Activated T-helper 1 cell treated with Interleukin-2 at 50 U/mL for 16 hours (primary cell): ENCODE measurements around the gene TSSK3.
A peak's percentile ranks its signal among the peaks of the same experiment; 100 is the strongest.

ENCODE experiments used
- DNase-seq: peaks from one replicate; pipeline ENCODE4 v3.0.0-alpha.2; 2020; ENCODE audit warnings: low read depth

Gene TSSK3

GRCh38 chr1:32400876-32401631 is 38.7 kb downstream of the TSSK3 start:
- peak; percentile 31 for DNase-seq

- no peak for DNase-seq
Measured at GRCh38 chr1:32404946-32405345, 42.6 kb downstream of the TSSK3 start.

GRCh38 chr1:32405672-32406467 is 43.5 kb downstream of the TSSK3 start:
- no peak for DNase-seq

- no peak for DNase-seq
Measured at GRCh38 chr1:32406629-32407111, 44.3 kb downstream of the TSSK3 start.

GRCh38 chr1:32411261-32411660 is 48.9 kb downstream of the TSSK3 start:
- no peak for DNase-seq

GRCh38 chr1:32413507-32414185 is 51.3 kb downstream of the TSSK3 start:
- DNase-seq: peak; percentile 47
